ENCODE data around the gene PLPPR3. TPM values are rescaled to one million over a fixed set of nuclear protein-coding genes. Genes with fewer than 3 reads are reported as not detected.

PLPPR3 gene
- total RNA-seq, 2 donors from 2014 or later: not detected

GRCh38 chr19:812049-812746, 9.6 kb downstream of the PLPPR3 start:
- no peak for ATAC-seq (ENCODE audit: insufficient number of reproducible peaks, low FRiP score, low read depth)
- H3K4me1 ChIP-seq (ENCODE audit: control insufficient read depth in 1 of 2, low read depth in 2 of 2): no peaks in the 10 kb centered on the region
- H3K27ac ChIP-seq: no peak overlapping the region
- no peak overlapping the region for H3K4me3 ChIP-seq
- TF ChIP-seq, protein P1, sequence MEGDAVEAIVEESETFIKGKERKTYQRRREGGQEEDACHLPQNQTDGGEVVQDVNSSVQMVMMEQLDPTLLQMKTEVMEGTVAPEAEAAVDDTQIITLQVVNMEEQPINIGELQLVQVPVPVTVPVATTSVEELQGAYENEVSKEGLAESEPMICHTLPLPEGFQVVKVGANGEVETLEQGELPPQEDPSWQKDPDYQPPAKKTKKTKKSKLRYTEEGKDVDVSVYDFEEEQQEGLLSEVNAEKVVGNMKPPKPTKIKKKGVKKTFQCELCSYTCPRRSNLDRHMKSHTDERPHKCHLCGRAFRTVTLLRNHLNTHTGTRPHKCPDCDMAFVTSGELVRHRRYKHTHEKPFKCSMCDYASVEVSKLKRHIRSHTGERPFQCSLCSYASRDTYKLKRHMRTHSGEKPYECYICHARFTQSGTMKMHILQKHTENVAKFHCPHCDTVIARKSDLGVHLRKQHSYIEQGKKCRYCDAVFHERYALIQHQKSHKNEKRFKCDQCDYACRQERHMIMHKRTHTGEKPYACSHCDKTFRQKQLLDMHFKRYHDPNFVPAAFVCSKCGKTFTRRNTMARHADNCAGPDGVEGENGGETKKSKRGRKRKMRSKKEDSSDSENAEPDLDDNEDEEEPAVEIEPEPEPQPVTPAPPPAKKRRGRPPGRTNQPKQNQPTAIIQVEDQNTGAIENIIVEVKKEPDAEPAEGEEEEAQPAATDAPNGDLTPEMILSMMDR (IDR thresholded peaks at IDR 0.05): no peak
- peaks cover 49% of the 10 kb centered on the region for H3K36me3 ChIP-seq
- no peaks in the 10 kb centered on the region for H3K9me3 ChIP-seq
- DNase-seq (ENCODE audit: low spot score): no peak
- H3K27me3 ChIP-seq (replicated peaks; ENCODE audit: insufficient read depth): no peaks in the 10 kb centered on the region

DNA sequence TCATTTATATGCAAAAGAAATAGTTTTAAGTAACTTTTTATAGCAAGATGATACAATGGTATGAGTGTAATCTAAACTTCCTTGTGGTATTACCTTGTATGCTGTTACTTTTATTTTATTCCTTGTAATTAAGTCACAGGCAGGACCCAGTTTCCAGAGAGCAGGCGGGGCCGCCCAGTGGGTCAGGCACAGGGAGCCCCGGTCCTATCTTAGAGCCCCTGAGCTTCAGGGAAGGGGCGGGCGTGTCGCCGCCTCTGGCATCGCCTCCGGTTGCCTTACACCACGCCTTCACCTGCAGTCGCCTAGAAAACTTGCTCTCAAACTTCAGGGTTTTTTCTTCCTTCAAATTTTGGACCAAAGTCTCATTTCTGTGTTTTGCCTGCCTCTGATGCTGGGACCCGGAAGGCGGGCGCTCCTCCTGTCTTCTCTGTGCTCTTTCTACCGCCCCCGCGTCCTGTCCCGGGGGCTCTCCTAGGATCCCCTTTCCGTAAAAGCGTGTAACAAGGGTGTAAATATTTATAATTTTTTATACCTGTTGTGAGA, 10.2 kb downstream of the PLPPR3 start:
- no peak overlapping the region for H3K27ac ChIP-seq
- H3K4me3 ChIP-seq: no peak overlapping the region
- no peaks in the 10 kb centered on the region for H3K9me3 ChIP-seq
- peaks cover 56% of the 10 kb centered on the region for H3K36me3 ChIP-seq
- no peaks in the 10 kb centered on the region for H3K4me1 ChIP-seq (ENCODE audit: control insufficient read depth in 1 of 2, low read depth in 2 of 2)
- no peaks in the 10 kb centered on the region for H3K27me3 ChIP-seq (replicated peaks; ENCODE audit: insufficient read depth)
- ATAC-seq (ENCODE audit: insufficient number of reproducible peaks, low FRiP score, low read depth): no peak
- no peak for DNase-seq (ENCODE audit: low spot score)
- TF ChIP-seq, protein P1 (IDR thresholded peaks at IDR 0.05): no peak

DNA sequence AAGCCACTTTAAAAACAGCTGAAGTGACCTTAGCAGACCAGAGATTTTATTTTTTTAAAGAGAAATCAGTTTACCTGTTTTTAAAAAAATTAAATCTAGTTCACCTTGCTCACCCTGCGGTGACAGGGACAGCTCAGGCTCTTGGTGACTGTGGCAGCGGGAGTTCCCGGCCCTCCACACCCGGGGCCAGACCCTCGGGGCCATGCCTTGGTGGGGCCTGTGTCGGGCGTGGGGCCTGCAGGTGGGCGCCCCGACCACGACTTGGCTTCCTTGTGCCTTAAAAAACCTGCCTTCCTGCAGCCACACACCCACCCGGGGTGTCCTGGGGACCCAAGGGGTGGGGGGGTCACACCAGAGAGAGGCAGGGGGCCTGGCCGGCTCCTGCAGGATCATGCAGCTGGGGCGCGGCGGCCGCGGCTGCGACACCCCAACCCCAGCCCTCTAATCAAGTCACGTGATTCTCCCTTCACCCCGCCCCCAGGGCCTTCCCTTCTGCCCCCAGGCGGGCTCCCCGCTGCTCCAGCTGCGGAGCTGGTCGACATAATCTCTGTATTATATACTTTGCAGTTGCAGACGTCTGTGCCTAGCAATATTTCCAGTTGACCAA, 10.8 kb downstream of the PLPPR3 start:
- ATAC-seq (ENCODE audit: insufficient number of reproducible peaks, low FRiP score, low read depth) (no peak), DNase-seq (ENCODE audit: low spot score) (no peak)
- TF ChIP-seq, protein P1 (IDR thresholded peaks at IDR 0.05): no peak
- no peaks in the 10 kb centered on the region for H3K27me3 ChIP-seq (replicated peaks; ENCODE audit: insufficient read depth)
- H3K4me1 ChIP-seq (ENCODE audit: control insufficient read depth in 1 of 2, low read depth in 2 of 2): no peaks in the 10 kb centered on the region
- H3K27ac ChIP-seq: no peak overlapping the region
- no peaks in the 10 kb centered on the region for H3K9me3 ChIP-seq
- H3K4me3 ChIP-seq: no peak overlapping the region
- H3K36me3 ChIP-seq: peaks cover 62% of the 10 kb centered on the region

DNA sequence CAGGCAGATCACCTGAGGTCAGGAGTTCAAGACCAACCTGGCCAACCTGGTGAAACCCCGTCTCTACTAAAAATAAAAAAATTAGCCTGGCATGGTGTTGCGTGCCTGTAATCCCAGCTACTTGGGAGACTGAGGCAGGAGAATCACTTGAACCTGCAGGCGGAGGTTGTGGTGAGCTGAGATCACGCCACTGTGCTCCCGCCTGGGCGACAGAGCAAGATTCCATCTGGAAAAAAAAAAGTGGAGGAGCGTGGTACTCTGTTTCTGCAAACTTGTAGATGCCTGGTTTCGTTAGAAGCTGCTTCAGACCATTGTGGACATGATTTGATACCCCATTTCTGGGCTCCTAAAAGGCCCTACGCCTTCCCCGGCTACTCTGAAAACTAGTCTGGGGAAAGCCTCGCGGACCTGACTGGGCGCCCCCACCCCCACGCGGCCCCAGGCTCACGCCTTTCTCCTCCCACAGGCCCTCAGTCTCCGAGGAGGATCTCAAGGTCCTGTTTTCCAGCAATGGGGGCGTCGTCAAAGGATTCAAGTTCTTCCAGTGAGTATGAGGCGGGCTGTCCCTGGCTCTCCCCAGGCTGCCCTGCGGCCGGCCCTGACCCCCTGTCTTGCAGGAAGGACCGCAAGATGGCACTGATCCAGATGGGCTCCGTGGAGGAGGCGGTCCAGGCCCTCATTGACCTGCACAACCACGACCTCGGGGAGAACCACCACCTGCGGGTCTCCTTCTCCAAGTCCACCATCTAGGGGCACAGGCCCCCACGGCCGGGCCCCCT, 11.5 kb downstream of the PLPPR3 start:
- H3K4me1 ChIP-seq (ENCODE audit: control insufficient read depth in 1 of 2, low read depth in 2 of 2): no peaks in the 10 kb centered on the region
- ATAC-seq (ENCODE audit: insufficient number of reproducible peaks, low FRiP score, low read depth) (no peak), DNase-seq (ENCODE audit: low spot score) (no peak)
- H3K27ac ChIP-seq: no peak overlapping the region
- no peak overlapping the region for H3K4me3 ChIP-seq
- TF ChIP-seq, protein P1 (IDR thresholded peaks at IDR 0.05): no peak
- H3K36me3 ChIP-seq: peaks cover 69% of the 10 kb centered on the region
- no peaks in the 10 kb centered on the region for H3K27me3 ChIP-seq (replicated peaks; ENCODE audit: insufficient read depth)
- no peaks in the 10 kb centered on the region for H3K9me3 ChIP-seq

GRCh38 chr19:808423-808775, 13.4 kb downstream of the PLPPR3 start:
- no peaks in the 10 kb centered on the region for H3K27me3 ChIP-seq (replicated peaks; ENCODE audit: insufficient read depth)
- no peak for ATAC-seq (ENCODE audit: insufficient number of reproducible peaks, low FRiP score, low read depth)
- no peaks in the 10 kb centered on the region for H3K4me1 ChIP-seq (ENCODE audit: control insufficient read depth in 1 of 2, low read depth in 2 of 2)
- H3K27ac ChIP-seq: no peak overlapping the region
- no peaks in the 10 kb centered on the region for H3K9me3 ChIP-seq
- no peak for DNase-seq (ENCODE audit: low spot score)
- peaks cover 87% of the 10 kb centered on the region for H3K36me3 ChIP-seq
- no peak overlapping the region for H3K4me3 ChIP-seq
- TF ChIP-seq, protein P1 (IDR thresholded peaks at IDR 0.05): no peak

Data from thoracic aorta (tissue), 2 donors.